ENCODE measurements around the gene PPP1R13L.

Gene PPP1R13L

GRCh38 chr19:45352914-45353796 lies 51.7 kb downstream of the PPP1R13L start:
- Histone ChIP-seq H3K36me3 (ENCODE audit: control insufficient read depth, insufficient read depth, low read length) (peaks cover 9% of the 10 kb centered on the region), H3K9ac (ENCODE audit: low read length) (no peak overlapping the region), H3K4me1 (ENCODE audit: control insufficient read depth, insufficient read depth, low read length) (no peaks in the 10 kb centered on the region), H3K4me3 (ENCODE audit: low read length) (no peak overlapping the region), H3K27me3 (ENCODE audit: control insufficient read depth, insufficient read depth, low read length) (no peaks in the 10 kb centered on the region), H3K27ac (ENCODE audit: low read depth, low read length) (no peak overlapping the region)

DNA sequence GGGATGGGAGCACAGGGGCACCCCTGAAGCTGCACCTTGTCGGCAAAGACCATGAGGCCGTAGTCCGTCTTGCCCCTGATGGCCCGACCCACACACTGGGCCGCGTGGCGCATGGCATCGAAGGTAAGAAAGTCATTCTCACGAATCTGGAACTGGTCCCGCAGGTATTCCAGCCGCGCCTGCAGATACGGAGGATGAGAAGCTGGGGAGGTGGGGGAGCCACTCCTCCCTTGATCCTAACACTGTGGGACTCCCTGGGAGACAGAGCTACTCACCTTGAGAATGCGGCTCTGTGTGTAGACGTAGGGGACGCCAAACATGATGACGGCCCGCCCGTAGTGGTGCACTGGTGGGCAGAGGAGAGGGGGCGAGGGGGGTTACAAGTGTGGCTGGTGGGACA lies 52.4 kb downstream of the PPP1R13L start:
- H3K27me3 ChIP-seq (ENCODE audit: control insufficient read depth, insufficient read depth, low read length): peaks cover 7% of the 10 kb centered on the region
- H3K4me1 ChIP-seq (ENCODE audit: control insufficient read depth, insufficient read depth, low read length): no peaks in the 10 kb centered on the region
- H3K27ac ChIP-seq (ENCODE audit: low read depth, low read length): no peak overlapping the region
- H3K9ac ChIP-seq (ENCODE audit: low read length): no peak overlapping the region
- H3K4me3 ChIP-seq (ENCODE audit: low read length): no peak overlapping the region
- peaks cover 9% of the 10 kb centered on the region for H3K36me3 ChIP-seq (ENCODE audit: control insufficient read depth, insufficient read depth, low read length)

DNA sequence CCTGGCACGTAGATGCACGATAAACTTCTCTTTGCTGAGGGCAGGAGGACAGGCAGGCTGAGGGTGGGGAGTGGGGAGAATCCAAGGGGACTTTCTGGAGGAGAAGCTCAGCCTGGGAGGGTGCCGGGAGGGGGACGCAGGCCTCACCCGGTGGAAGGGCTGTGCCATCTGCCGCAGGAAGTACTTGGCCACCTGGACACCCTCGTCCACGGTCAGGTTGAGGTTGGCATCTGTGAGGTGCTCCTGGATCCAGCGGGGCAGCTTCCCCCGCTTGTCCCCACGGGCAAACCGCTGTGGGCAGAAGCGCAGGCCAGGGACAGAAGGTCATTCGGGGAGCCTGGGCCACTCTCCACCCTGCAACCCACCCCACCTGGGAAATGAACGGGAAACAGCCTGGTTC lies 52.8 kb downstream of the PPP1R13L start:
- peaks cover 9% of the 10 kb centered on the region for H3K36me3 ChIP-seq (ENCODE audit: control insufficient read depth, insufficient read depth, low read length)
- peaks cover 9% of the 10 kb centered on the region for H3K27me3 ChIP-seq (ENCODE audit: control insufficient read depth, insufficient read depth, low read length)
- no peak overlapping the region for H3K27ac ChIP-seq (ENCODE audit: low read depth, low read length)
- no peak overlapping the region for H3K9ac ChIP-seq (ENCODE audit: low read length)
- H3K4me1 ChIP-seq (ENCODE audit: control insufficient read depth, insufficient read depth, low read length): no peaks in the 10 kb centered on the region
- H3K4me3 ChIP-seq (ENCODE audit: low read length): no peak overlapping the region

DNA sequence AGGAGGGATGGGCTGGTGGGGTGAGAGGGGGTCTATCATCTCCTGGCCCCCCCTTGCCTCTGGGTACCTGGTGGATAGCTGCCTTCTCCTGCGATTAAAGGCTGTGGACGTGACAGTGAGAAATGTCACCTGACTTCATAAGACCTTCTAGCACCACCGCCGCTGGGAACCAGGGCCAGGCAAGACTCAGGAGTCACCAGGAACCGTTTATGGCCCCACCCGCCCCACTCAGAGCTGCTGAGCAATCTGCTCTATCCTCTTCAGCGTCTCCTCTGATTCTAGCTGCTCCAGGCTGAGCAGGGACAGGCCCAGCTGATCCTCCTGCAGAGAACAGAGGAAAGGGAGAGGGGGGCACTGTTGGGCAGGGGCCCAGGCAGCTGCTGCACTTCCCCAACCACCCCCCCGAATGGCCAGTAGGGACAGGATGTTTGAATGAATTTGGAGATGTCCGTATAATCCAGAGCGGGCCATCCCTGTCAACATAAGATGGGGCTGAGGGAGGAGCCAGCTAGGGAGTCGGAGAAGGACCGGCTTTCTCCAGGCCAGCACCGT lies 53.4 kb downstream of the PPP1R13L start:
- Histone ChIP-seq H3K27me3 (ENCODE audit: control insufficient read depth, insufficient read depth, low read length) (peaks cover 12% of the 10 kb centered on the region), H3K27ac (ENCODE audit: low read depth, low read length) (no peak overlapping the region), H3K4me1 (ENCODE audit: control insufficient read depth, insufficient read depth, low read length) (no peaks in the 10 kb centered on the region), H3K4me3 (ENCODE audit: low read length) (no peak overlapping the region), H3K9ac (ENCODE audit: low read length) (no peak overlapping the region), H3K36me3 (ENCODE audit: control insufficient read depth, insufficient read depth, low read length) (peaks cover 9% of the 10 kb centered on the region)

DNA sequence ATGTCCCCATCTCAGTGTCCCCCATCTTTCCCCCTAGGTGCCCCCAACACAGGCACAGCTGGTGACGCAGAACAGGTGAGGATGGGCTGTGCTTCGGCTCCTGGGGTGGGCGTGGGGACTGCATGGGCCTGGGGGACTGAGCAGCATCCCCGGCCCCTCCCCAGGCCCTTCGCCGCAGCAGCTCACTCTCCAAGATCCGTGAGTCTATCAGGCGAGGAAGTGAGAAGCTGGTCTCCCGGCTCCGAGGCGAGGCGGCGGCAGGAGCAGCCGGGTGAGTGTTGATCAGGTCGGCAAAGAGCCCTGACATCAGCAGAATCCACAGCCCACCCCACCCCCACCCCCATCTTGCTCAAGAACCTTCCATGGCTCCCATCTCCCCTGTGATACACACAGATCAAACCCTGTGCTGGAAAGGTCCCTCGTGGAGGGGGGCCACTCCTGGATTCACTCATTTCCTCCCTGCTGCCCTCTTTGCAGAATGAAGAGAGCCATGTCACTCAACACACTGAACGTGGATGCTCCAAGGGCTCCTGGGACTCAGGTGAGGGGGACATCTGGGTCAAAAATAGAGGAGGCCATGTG lies 54.3 kb downstream of the PPP1R13L start:
- Histone ChIP-seq H3K4me1 (ENCODE audit: control insufficient read depth, insufficient read depth, low read length) (no peaks in the 10 kb centered on the region), H3K27ac (ENCODE audit: low read depth, low read length) (no peak overlapping the region), H3K4me3 (ENCODE audit: low read length) (no peak overlapping the region), H3K27me3 (ENCODE audit: control insufficient read depth, insufficient read depth, low read length) (peaks cover 18% of the 10 kb centered on the region), H3K36me3 (ENCODE audit: control insufficient read depth, insufficient read depth, low read length) (peaks cover 9% of the 10 kb centered on the region), H3K9ac (ENCODE audit: low read length) (no peak overlapping the region)

DNA sequence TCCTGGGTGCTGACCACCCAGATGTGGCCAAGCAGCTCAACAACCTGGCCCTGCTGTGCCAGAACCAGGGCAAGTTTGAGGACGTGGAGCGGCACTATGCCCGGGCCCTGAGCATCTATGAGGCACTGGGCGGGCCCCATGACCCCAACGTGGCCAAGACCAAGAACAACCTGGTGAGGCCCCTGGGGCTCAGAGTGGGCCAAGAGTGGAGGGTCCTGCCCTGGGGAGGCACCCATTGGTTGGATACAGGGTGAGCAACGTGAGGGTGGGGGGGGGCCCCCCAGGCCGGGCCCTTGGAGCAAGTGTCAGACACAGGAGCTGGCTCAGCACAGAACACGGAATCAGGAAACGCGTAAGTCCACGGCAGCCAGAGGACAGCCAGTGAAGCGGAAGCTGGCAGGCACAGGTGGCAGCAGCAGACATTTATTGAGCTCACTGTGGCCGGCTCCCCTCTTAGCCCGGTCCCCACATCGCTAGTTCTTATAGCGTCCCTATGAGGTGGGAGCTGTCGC lies 55.4 kb downstream of the PPP1R13L start:
- H3K4me1 ChIP-seq (ENCODE audit: control insufficient read depth, insufficient read depth, low read length): no peaks in the 10 kb centered on the region
- no peak overlapping the region for H3K27ac ChIP-seq (ENCODE audit: low read depth, low read length)
- no peak overlapping the region for H3K9ac ChIP-seq (ENCODE audit: low read length)
- H3K36me3 ChIP-seq (ENCODE audit: control insufficient read depth, insufficient read depth, low read length): peaks cover 6% of the 10 kb centered on the region
- no peak overlapping the region for H3K4me3 ChIP-seq (ENCODE audit: low read length)
- peaks cover 18% of the 10 kb centered on the region for H3K27me3 ChIP-seq (ENCODE audit: control insufficient read depth, insufficient read depth, low read length)

- Histone ChIP-seq H3K27me3 (ENCODE audit: control insufficient read depth, insufficient read depth, low read length) (peaks cover 18% of the 10 kb centered on the region), H3K27ac (ENCODE audit: low read depth, low read length) (no peak overlapping the region), H3K4me3 (ENCODE audit: low read length) (no peak overlapping the region), H3K4me1 (ENCODE audit: control insufficient read depth, insufficient read depth, low read length) (no peaks in the 10 kb centered on the region), H3K36me3 (ENCODE audit: control insufficient read depth, insufficient read depth, low read length) (peaks cover 3% of the 10 kb centered on the region), H3K9ac (ENCODE audit: low read length) (no peak overlapping the region)
Observed at GRCh38 chr19:45349126-45349415, 55.8 kb downstream of the PPP1R13L start.

GRCh38 chr19:45348367-45349125 lies 56.3 kb downstream of the PPP1R13L start:
- peaks cover 2% of the 10 kb centered on the region for H3K36me3 ChIP-seq (ENCODE audit: control insufficient read depth, insufficient read depth, low read length)
- H3K4me3 ChIP-seq (ENCODE audit: low read length): no peak overlapping the region
- H3K27ac ChIP-seq (ENCODE audit: low read depth, low read length): no peak overlapping the region
- peaks cover 18% of the 10 kb centered on the region for H3K27me3 ChIP-seq (ENCODE audit: control insufficient read depth, insufficient read depth, low read length)
- H3K9ac ChIP-seq (ENCODE audit: low read length): no peak overlapping the region
- no peaks in the 10 kb centered on the region for H3K4me1 ChIP-seq (ENCODE audit: control insufficient read depth, insufficient read depth, low read length)

DNA sequence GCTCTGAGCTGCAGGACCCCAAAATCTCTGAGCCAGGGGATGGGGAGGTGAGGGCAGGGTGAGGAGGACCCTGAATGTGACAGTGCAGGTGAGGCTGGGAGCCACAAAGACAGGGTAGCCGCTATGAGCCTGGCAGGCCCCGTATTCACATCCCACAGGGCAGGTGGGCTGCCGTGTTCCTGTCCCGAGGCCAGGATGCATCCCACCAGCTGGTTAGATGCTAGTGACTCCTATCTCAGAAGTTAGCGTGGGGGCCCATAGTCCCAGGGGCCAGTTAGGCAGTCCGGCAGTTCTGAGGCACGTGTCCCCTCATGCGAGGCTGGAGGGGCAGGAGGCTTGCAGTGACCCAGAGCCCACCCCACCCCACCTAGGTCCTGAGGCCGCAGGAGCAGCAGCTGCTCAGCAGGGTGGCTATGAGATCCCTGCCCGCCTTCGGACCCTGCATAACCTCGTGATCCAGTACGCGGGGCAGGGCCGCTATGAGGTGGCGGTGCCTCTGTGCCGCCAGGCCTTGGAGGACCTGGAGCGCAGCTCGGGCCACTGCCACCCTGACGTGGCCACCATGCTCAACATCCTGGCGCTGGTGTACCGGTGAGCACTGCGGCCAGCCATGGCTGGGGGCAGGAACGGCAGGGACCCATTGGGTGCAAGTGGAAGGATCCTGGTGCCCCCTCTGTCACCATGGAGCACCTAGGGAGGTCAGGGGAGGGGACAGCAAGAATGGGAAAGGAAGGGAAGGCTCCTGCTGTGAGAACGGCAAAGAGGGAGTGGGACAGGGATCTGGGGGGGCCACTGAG lies 57.1 kb downstream of the PPP1R13L start:
- no peaks in the 10 kb centered on the region for H3K4me1 ChIP-seq (ENCODE audit: control insufficient read depth, insufficient read depth, low read length)
- H3K27me3 ChIP-seq (ENCODE audit: control insufficient read depth, insufficient read depth, low read length): peaks cover 20% of the 10 kb centered on the region
- H3K36me3 ChIP-seq (ENCODE audit: control insufficient read depth, insufficient read depth, low read length): no peaks in the 10 kb centered on the region
- H3K9ac ChIP-seq (ENCODE audit: low read length): no peak overlapping the region
- H3K27ac ChIP-seq (ENCODE audit: low read depth, low read length): no peak overlapping the region
- H3K4me3 ChIP-seq (ENCODE audit: low read length): no peak overlapping the region

- Histone ChIP-seq H3K36me3 (ENCODE audit: control insufficient read depth, insufficient read depth, low read length) (no peaks in the 10 kb centered on the region), H3K9ac (ENCODE audit: low read length) (no peak overlapping the region), H3K4me3 (ENCODE audit: low read length) (no peak overlapping the region), H3K4me1 (ENCODE audit: control insufficient read depth, insufficient read depth, low read length) (no peaks in the 10 kb centered on the region), H3K27ac (ENCODE audit: low read depth, low read length) (no peak overlapping the region), H3K27me3 (ENCODE audit: control insufficient read depth, insufficient read depth, low read length) (peaks cover 20% of the 10 kb centered on the region)
Observed at GRCh38 chr19:45346449-45346848, 58.4 kb downstream of the PPP1R13L start.

GRCh38 chr19:45345506-45345860 lies 59.4 kb downstream of the PPP1R13L start:
- Histone ChIP-seq H3K27ac (ENCODE audit: low read depth, low read length) (no peak overlapping the region), H3K9ac (ENCODE audit: low read length) (no peak overlapping the region), H3K36me3 (ENCODE audit: control insufficient read depth, insufficient read depth, low read length) (no peaks in the 10 kb centered on the region), H3K4me3 (ENCODE audit: low read length) (no peak overlapping the region), H3K4me1 (ENCODE audit: control insufficient read depth, insufficient read depth, low read length) (no peaks in the 10 kb centered on the region), H3K27me3 (ENCODE audit: control insufficient read depth, insufficient read depth, low read length) (peaks cover 25% of the 10 kb centered on the region)
